ENCODE measurements around the gene ARHGEF40.
A peak's percentile ranks its signal among the peaks of the same experiment; 100 is the strongest.

Gene ARHGEF40

DNA sequence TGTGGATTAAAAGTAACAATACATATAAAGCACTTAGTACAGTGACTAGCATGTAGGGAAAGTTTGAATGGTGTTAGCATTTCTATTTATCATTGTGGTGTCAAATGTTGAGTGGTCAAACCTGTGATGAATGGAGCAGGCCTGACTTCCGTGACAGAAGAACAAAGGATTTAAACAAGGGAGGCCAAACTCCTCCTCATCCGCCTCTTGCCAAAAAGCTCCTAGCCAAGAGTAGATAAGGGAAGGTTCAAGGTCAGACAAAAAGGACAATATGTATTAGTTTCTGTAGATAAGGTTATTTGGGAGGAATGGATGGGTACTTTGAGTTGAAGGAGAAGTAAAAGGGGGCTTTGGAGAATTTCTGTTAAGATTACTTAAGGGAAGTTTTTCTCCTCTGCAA is 21.5 kb upstream of the ARHGEF40 start:
- no peak overlapping the region for H3K9ac ChIP-seq (ENCODE audit: low read length)

DNA sequence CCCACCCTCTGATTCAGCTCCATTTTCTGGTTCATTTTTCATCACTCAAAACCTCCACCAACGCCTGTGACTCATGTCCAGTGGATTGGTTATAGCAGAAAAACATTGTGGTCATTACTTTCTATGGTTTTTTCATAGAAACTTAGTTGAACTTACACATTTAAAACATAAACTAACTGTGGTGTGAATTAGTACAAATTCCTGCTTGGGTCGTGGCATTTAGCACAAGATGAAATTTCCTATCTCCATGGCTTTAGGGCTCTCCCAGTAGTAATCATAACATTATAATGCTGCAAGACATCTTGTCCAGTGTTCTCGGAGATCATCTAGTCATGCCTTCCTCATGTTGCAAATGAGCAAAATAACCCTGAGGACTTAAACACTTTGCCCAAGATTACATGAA is 20.8 kb upstream of the ARHGEF40 start:
- Histone ChIP-seq H3K4me3 (ENCODE audit: low read length) (no peak overlapping the region), H2BK120ac (ENCODE audit: low read depth, low read length) (no peak overlapping the region), H3K27me3 (ENCODE audit: insufficient read depth, low read length, poor library complexity) (no peaks in the 10 kb centered on the region), H3K36me3 (ENCODE audit: control insufficient read depth, insufficient read depth, low read length) (no peaks in the 10 kb centered on the region), H2BK5ac (ENCODE audit: low read length) (no peak overlapping the region), H2BK15ac (replicated peaks; ENCODE audit: low read depth) (no peak overlapping the region), H3K18ac (ENCODE audit: low read length) (no peak overlapping the region), H3K79me2 (ENCODE audit: control insufficient read depth, insufficient read depth, low read length) (no peaks in the 10 kb centered on the region), H4K8ac (ENCODE audit: low read depth, low read length) (no peak overlapping the region), H2AK5ac (ENCODE audit: low read length) (no peak overlapping the region), H3K4me2 (ENCODE audit: low read length) (no peak overlapping the region), H4K5ac (ENCODE audit: low read length) (no peak overlapping the region), H3K27ac (ENCODE audit: low read depth, low read length) (no peak overlapping the region), H3K56ac (ENCODE audit: low read length) (no peak overlapping the region), H3K9ac (ENCODE audit: low read length) (no peak overlapping the region), H3K4ac (ENCODE audit: low read depth, low read length) (no peak overlapping the region), H3K23ac (ENCODE audit: low read length) (no peak overlapping the region), H3K79me1 (ENCODE audit: low read length) (no peaks in the 10 kb centered on the region), H3K4me1 (ENCODE audit: control insufficient read depth, low read depth, low read length) (no peaks in the 10 kb centered on the region)
- DNase-seq = no peak
- WGBS (ENCODE audit: extremely low coverage, insufficient coverage, low lambda C conversion rate) = no CpG with 5 or more reads among the region's 3 CpGs

More for the DNA sequence above, 21.5 kb upstream of the ARHGEF40 start:
- Histone ChIP-seq H4K8ac (ENCODE audit: low read depth, low read length) (no peak overlapping the region), H3K79me1 (ENCODE audit: low read length) (no peaks in the 10 kb centered on the region), H3K23ac (ENCODE audit: low read length) (no peak overlapping the region), H2AK5ac (ENCODE audit: low read length) (no peak overlapping the region), H2BK5ac (ENCODE audit: low read length) (no peak overlapping the region), H3K4me3 (ENCODE audit: low read length) (no peak overlapping the region), H3K4me2 (ENCODE audit: low read length) (no peak overlapping the region), H2BK15ac (replicated peaks; ENCODE audit: low read depth) (no peak overlapping the region), H2BK120ac (ENCODE audit: low read depth, low read length) (no peak overlapping the region), H3K79me2 (ENCODE audit: control insufficient read depth, insufficient read depth, low read length) (no peaks in the 10 kb centered on the region), H3K56ac (ENCODE audit: low read length) (no peak overlapping the region), H3K27me3 (ENCODE audit: insufficient read depth, low read length, poor library complexity) (no peaks in the 10 kb centered on the region), H3K36me3 (ENCODE audit: control insufficient read depth, insufficient read depth, low read length) (no peaks in the 10 kb centered on the region), H3K18ac (ENCODE audit: low read length) (no peak overlapping the region), H3K27ac (ENCODE audit: low read depth, low read length) (no peak overlapping the region), H4K5ac (ENCODE audit: low read length) (no peak overlapping the region), H3K4me1 (ENCODE audit: control insufficient read depth, low read depth, low read length) (no peaks in the 10 kb centered on the region), H3K4ac (ENCODE audit: low read depth, low read length) (no peak overlapping the region)
- no CpG with 5 or more reads among the region's 2 CpGs for WGBS (ENCODE audit: extremely low coverage, insufficient coverage, low lambda C conversion rate)
- no peak for DNase-seq

DNA sequence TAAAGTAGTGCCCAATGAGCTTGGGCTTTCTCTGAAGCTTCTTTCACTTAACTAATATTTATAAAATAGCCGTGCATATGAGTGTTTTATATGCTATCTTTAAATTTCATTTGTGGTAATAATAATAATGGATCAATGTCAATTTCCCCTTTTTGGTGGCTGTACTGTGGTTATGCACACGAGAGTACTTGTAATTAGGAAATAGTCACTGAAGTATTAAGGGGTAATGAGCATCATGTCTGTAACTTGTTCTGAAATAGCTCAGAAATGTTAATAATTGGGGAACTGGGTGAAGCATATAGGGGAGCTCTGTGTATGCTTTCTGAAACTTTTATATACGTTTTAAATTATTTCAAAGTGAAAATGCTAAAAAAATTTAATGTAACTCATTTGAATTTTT is 19.5 kb upstream of the ARHGEF40 start:
- no CpG with 5 or more reads among the region's 3 CpGs for WGBS (ENCODE audit: extremely low coverage, insufficient coverage, low lambda C conversion rate)
- Histone ChIP-seq H3K18ac (ENCODE audit: low read length) (no peak overlapping the region), H4K5ac (ENCODE audit: low read length) (no peak overlapping the region), H3K79me1 (ENCODE audit: low read length) (no peaks in the 10 kb centered on the region), H3K4me2 (ENCODE audit: low read length) (no peak overlapping the region), H3K4me3 (ENCODE audit: low read length) (no peak overlapping the region), H3K27ac (ENCODE audit: low read depth, low read length) (no peak overlapping the region), H2BK15ac (replicated peaks; ENCODE audit: low read depth) (no peak overlapping the region), H3K4me1 (ENCODE audit: control insufficient read depth, low read depth, low read length) (no peaks in the 10 kb centered on the region), H3K56ac (ENCODE audit: low read length) (no peak overlapping the region), H2BK5ac (ENCODE audit: low read length) (no peak overlapping the region), H3K27me3 (ENCODE audit: insufficient read depth, low read length, poor library complexity) (no peaks in the 10 kb centered on the region), H3K36me3 (ENCODE audit: control insufficient read depth, insufficient read depth, low read length) (no peaks in the 10 kb centered on the region), H2BK120ac (ENCODE audit: low read depth, low read length) (no peak overlapping the region), H3K4ac (ENCODE audit: low read depth, low read length) (no peak overlapping the region), H3K79me2 (ENCODE audit: control insufficient read depth, insufficient read depth, low read length) (no peaks in the 10 kb centered on the region), H4K8ac (ENCODE audit: low read depth, low read length) (no peak overlapping the region), H3K23ac (ENCODE audit: low read length) (no peak overlapping the region), H3K9ac (ENCODE audit: low read length) (no peak overlapping the region), H2AK5ac (ENCODE audit: low read length) (no peak overlapping the region)
- no peak for DNase-seq

DNA sequence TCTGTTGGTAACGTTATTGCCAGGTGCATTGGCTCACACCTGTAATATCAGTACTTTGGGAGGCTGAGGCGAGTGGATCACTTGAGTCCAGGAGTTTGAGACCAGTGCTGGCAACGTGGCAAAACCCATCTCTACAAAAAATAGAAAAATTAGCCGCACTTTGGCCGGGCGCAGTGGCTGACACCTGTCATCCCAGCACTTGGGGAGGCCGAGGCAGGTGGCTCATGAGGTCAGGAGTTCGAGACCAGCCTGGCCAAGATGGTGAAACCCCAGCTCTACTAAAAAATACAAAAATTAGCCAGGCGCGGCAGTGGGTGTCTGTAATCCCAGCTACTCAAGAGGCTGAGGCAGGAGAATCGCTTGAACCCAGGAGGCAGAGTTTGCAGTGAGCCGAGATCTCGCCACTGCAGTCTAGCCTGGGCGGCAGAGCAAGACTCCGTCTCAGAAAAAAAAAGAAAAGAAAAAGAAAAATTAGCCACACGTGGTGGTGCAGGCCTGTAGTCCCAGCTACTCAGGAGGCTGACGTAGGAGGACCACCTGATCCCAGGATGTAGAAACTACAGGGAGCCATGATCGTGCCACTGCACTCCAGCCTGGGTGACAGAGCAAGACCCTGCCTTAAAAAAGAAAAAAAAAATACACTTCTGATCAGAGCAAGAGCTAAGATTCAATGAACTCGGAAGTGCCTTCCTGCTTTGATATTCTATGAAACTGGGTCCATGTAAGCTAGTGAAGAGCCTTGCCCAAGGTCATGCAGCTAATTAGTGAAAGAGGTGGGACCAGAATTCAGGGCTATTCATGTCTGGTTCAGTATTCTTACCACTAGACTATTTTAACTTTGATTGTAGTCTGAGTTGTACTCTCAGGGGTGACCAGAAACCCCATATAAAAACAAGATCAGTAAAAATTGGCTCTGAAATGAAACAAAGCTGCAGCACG is 16.7 kb upstream of the ARHGEF40 start:
- H3K4me2 ChIP-seq (ENCODE audit: low read length) = no peak overlapping the region
- no peaks in the 10 kb centered on the region for H3K79me2 ChIP-seq (ENCODE audit: control insufficient read depth, insufficient read depth, low read length)

DNA sequence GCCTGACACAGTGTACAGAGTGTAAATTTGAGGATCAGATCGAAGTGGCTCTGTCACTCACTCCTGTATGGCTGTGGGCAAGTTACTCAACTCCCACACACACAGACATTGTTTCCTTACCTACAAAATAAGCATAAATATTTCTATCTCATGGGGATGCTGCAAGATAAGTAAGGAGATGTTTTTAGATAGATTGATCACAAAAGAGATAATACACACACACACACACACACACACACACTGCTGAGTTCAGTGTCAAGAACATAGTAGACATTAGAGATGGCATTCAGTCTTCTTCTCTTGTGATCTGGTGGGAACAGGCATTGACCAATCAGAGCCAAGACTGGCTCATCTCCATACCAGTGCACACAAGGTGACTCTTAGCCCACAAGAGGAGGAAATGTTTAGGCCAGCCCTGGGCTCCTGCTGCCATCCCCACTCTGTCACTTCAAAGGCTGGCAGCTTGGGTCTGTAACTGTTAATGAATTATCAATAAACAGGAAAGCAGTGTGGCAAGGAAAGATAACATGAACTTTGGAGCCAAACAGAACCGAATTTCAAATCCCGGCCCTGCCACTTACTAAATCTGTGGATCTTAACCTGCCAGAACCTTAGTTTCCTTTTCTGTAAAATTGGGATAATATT is 15.9 kb upstream of the ARHGEF40 start:
- no peak overlapping the region for H3K56ac ChIP-seq (ENCODE audit: low read length)
- H3K23ac ChIP-seq (ENCODE audit: low read length) = no peak overlapping the region
- no peaks in the 10 kb centered on the region for H3K79me1 ChIP-seq (ENCODE audit: low read length)
- no peak overlapping the region for H2BK15ac ChIP-seq (replicated peaks; ENCODE audit: low read depth)
- H2BK5ac ChIP-seq (ENCODE audit: low read length) = no peak overlapping the region
- H2AK5ac ChIP-seq (ENCODE audit: low read length) = no peak overlapping the region
- H4K5ac ChIP-seq (ENCODE audit: low read length) = no peak overlapping the region
- H3K27ac ChIP-seq (ENCODE audit: low read depth, low read length) = no peak overlapping the region
- no CpG with 5 or more reads among the region's 3 CpGs for WGBS (ENCODE audit: extremely low coverage, insufficient coverage, low lambda C conversion rate)
- H3K4ac ChIP-seq (ENCODE audit: low read depth, low read length) = no peak overlapping the region
- H3K36me3 ChIP-seq (ENCODE audit: control insufficient read depth, insufficient read depth, low read length) = no peaks in the 10 kb centered on the region
- no peak overlapping the region for H2BK120ac ChIP-seq (ENCODE audit: low read depth, low read length)
- no peaks in the 10 kb centered on the region for H3K27me3 ChIP-seq (ENCODE audit: insufficient read depth, low read length, poor library complexity)
- no peak overlapping the region for H3K4me3 ChIP-seq (ENCODE audit: low read length)
- H3K9ac ChIP-seq (ENCODE audit: low read length) = no peak overlapping the region
- no peak overlapping the region for H3K4me2 ChIP-seq (ENCODE audit: low read length)
- no peak overlapping the region for H3K18ac ChIP-seq (ENCODE audit: low read length)
- peak; percentile 27 for DNase-seq
- H3K4me1 ChIP-seq (ENCODE audit: control insufficient read depth, low read depth, low read length) = no peaks in the 10 kb centered on the region
- no peaks in the 10 kb centered on the region for H3K79me2 ChIP-seq (ENCODE audit: control insufficient read depth, insufficient read depth, low read length)
- H4K8ac ChIP-seq (ENCODE audit: low read depth, low read length) = no peak overlapping the region

More for the DNA sequence above, 16.7 kb upstream of the ARHGEF40 start:
- DNase-seq = no peak
- Histone ChIP-seq H4K5ac (ENCODE audit: low read length) (no peak overlapping the region), H2AK5ac (ENCODE audit: low read length) (no peak overlapping the region), H3K4me3 (ENCODE audit: low read length) (no peak overlapping the region), H3K4me1 (ENCODE audit: control insufficient read depth, low read depth, low read length) (no peaks in the 10 kb centered on the region), H3K23ac (ENCODE audit: low read length) (no peak overlapping the region), H2BK120ac (ENCODE audit: low read depth, low read length) (no peak overlapping the region), H3K56ac (ENCODE audit: low read length) (no peak overlapping the region), H3K27ac (ENCODE audit: low read depth, low read length) (no peak overlapping the region), H3K79me1 (ENCODE audit: low read length) (no peaks in the 10 kb centered on the region), H3K27me3 (ENCODE audit: insufficient read depth, low read length, poor library complexity) (no peaks in the 10 kb centered on the region), H2BK15ac (replicated peaks; ENCODE audit: low read depth) (no peak overlapping the region), H3K4ac (ENCODE audit: low read depth, low read length) (no peak overlapping the region), H3K36me3 (ENCODE audit: control insufficient read depth, insufficient read depth, low read length) (no peaks in the 10 kb centered on the region), H3K9ac (ENCODE audit: low read length) (no peak overlapping the region), H2BK5ac (ENCODE audit: low read length) (no peak overlapping the region), H4K8ac (ENCODE audit: low read depth, low read length) (no peak overlapping the region), H3K18ac (ENCODE audit: low read length) (no peak overlapping the region)
- whole genome bisulfite sequencing (ENCODE audit: extremely low coverage, insufficient coverage, low lambda C conversion rate) = no CpG with 5 or more reads among the region's 20 CpGs

All from mesendoderm (in vitro differentiated cells).